Omental fat pad (tissue), 4 donors: ENCODE data around the gene MYCBPAP. TPM values are rescaled to one million over a fixed set of nuclear protein-coding genes. Genes with fewer than 3 reads are reported as not detected.

ENCODE experiments used
- ATAC-seq: fragments of 150-250 bp; one replicate; pipeline ENCODE4 v1.9.1; 2016; ENCODE audit warnings: mild to moderate bottlenecking, moderate library complexity; ENCODE audit not compliant: low FRiP score
- DNase-seq: peaks from one replicate; pipeline ENCODE4 v3.0.0-alpha.2; 2019; ENCODE audit warnings: low spot score
- CTCF ChIP-seq, 3 donors: fragments of 450-650 bp; IDR thresholded peaks; one replicate each; pipeline ENCODE4 v1.5.1; 2016 to 2017; ENCODE audit warnings: antibody characterized with exemption in 3 of 3, mild to moderate bottlenecking in 3 of 3, moderate library complexity in 2 of 3
- total RNA-seq, 4 donors: library from RNA; depleted of rRNA; stranded (reverse); fragments of >200 nt; gene quantifications; one replicate each; pipeline ENCODE4 v1.1.0, GENCODE V29; 2016

The MYCBPAP gene
- total RNA-seq, 4 donors from 2014 or later, result 0.36 to 1.9 (median 1.0) TPM; not detected in 1

GRCh38 chr17:50518384-50519023, 10.3 kb downstream of the MYCBPAP start:
- DNase-seq, result no peak
- ATAC-seq, result no peak
- TF ChIP-seq CTCF (IDR thresholded peaks at IDR 0.05), result no peak

- DNase-seq (no peak), ATAC-seq (no peak)
- TF ChIP-seq CTCF (IDR thresholded peaks at IDR 0.05), result no peak
These were observed 11.0 kb downstream of the MYCBPAP start for GRCh38 chr17:50519141-50519834.

GRCh38 chr17:50520483-50520882, 12.2 kb downstream of the MYCBPAP start:
- DNase-seq, result no peak
- no peak for TF ChIP-seq CTCF (IDR thresholded peaks at IDR 0.05)
- ATAC-seq, result no peak

- no peak for TF ChIP-seq CTCF (IDR thresholded peaks at IDR 0.05)
These were observed 13.3 kb downstream of the MYCBPAP start for GRCh38 chr17:50521514-50521913.

GRCh38 chr17:50522766-50523165, 14.5 kb downstream of the MYCBPAP start:
- no peak for TF ChIP-seq CTCF (IDR thresholded peaks at IDR 0.05)
- ATAC-seq (no peak), DNase-seq (no peak)

More at GRCh38 chr17:50521514-50521913, 13.3 kb downstream of the MYCBPAP start:
- DNase-seq (no peak), ATAC-seq (no peak)

- no peak for TF ChIP-seq CTCF (IDR thresholded peaks at IDR 0.05)
- ATAC-seq, result no peak
- DNase-seq, result no peak
These were observed 15.0 kb downstream of the MYCBPAP start for GRCh38 chr17:50523208-50523607.

- ATAC-seq (no peak), DNase-seq (no peak)
- TF ChIP-seq CTCF (IDR thresholded peaks at IDR 0.05), result no peak
These were observed 16.6 kb downstream of the MYCBPAP start for GRCh38 chr17:50524838-50525237.
